ENCODE results near the gene C3.
A peak's percentile ranks its signal among the peaks of the same experiment; 100 is the strongest.

C3 gene

DNA sequence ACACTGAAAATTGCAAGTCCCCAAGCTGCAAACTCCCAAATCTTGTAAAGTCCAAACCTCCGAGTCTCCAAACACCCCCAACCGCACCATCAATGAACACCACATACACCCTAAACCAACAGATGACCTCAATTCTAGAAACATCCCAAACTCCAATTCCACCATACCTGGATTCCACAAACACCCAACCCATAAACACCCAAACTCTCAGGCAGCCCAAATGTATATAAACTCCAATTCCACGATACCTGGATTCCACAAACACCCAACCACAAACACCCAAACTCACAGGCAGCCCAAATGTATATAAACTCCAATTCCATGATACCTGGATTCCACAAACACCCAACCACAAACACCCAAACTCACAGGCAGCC, 470 bp downstream of the C3 start:
- ChIA-PET CTCF (no interaction called here), POLR2A (ENCODE audit: low non-redundant PET) (no interaction called here)
- peak overlapping the region; percentile 90 for H3K27ac ChIP-seq
- DNase-seq (ENCODE audit: low spot score), result no peak
- TF ChIP-seq, protein P1, sequence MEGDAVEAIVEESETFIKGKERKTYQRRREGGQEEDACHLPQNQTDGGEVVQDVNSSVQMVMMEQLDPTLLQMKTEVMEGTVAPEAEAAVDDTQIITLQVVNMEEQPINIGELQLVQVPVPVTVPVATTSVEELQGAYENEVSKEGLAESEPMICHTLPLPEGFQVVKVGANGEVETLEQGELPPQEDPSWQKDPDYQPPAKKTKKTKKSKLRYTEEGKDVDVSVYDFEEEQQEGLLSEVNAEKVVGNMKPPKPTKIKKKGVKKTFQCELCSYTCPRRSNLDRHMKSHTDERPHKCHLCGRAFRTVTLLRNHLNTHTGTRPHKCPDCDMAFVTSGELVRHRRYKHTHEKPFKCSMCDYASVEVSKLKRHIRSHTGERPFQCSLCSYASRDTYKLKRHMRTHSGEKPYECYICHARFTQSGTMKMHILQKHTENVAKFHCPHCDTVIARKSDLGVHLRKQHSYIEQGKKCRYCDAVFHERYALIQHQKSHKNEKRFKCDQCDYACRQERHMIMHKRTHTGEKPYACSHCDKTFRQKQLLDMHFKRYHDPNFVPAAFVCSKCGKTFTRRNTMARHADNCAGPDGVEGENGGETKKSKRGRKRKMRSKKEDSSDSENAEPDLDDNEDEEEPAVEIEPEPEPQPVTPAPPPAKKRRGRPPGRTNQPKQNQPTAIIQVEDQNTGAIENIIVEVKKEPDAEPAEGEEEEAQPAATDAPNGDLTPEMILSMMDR (conservative IDR thresholded peaks at IDR 0.05; ENCODE audit: low read depth), result no peak

DNA sequence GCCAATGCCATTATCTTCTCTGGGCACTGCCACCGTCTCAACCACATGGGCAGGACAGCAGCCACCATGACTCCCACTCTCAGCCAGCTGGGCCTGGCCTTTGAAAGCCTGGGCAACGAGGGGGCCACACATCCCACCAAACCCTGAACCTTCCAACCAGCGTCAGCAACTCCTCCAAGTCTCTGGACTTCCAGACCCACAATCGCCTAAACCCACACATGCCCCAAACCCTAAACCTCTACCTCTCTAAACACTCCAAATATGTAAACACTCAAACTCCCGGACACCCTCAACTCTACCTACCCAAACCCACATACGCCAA, 949 bp downstream of the C3 start:
- ChIA-PET POLR2A (ENCODE audit: low non-redundant PET) (no interaction called here), CTCF (no interaction called here)
- peak overlapping the region; percentile 49 for H3K27ac ChIP-seq
- TF ChIP-seq, protein P1 (conservative IDR thresholded peaks at IDR 0.05; ENCODE audit: low read depth), result no peak
- DNase-seq (ENCODE audit: low spot score), result no peak

DNA sequence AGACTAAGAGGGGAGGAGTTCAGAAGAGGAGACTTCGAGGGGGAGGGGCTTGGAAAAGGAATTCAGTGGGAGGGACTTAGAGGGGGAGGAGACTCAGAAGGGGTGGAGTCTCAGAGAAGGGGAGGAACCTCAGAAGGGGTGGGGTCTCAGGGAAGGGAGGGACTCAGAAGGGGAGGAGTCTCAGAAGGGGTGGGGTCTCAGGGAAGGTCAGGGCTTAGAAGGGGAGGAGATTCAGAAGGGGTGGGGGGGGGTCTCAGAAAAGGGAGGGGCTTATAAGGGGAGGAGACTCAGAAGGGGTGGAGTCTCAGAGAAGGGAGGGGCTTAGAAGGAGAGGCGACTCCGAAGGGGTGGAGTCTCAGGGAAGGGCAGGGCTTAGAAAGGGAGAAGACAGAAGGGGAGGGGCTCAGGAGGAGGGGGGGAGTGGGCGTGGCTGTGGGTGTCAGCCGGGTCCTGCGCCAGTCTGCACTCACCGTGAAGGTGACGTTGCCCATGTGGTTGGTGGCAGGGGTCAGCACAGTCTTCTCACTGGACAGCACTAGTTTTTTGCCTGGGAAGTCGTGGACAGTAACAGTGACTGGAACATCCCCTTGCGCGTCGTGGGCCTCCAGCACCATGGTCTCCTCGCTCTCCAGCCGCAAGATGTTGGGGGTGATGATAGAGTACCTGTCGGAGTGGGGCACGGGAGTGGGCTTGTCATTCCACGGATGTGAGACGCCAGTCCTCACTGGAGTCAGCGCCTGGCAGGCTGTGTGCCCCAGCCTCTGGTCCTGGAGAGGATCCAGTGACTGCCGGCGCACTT, 1.5 kb downstream of the C3 start:
- DNase-seq (ENCODE audit: low spot score), result peak; percentile 74
- H3K27ac ChIP-seq, result peak overlapping the region; percentile 49
- TF ChIP-seq, protein P1 (conservative IDR thresholded peaks at IDR 0.05; ENCODE audit: low read depth), result no peak
- POLR2A ChIA-PET (ENCODE audit: low non-redundant PET), result no interaction called here
- CTCF ChIA-PET, result no interaction called here

DNA sequence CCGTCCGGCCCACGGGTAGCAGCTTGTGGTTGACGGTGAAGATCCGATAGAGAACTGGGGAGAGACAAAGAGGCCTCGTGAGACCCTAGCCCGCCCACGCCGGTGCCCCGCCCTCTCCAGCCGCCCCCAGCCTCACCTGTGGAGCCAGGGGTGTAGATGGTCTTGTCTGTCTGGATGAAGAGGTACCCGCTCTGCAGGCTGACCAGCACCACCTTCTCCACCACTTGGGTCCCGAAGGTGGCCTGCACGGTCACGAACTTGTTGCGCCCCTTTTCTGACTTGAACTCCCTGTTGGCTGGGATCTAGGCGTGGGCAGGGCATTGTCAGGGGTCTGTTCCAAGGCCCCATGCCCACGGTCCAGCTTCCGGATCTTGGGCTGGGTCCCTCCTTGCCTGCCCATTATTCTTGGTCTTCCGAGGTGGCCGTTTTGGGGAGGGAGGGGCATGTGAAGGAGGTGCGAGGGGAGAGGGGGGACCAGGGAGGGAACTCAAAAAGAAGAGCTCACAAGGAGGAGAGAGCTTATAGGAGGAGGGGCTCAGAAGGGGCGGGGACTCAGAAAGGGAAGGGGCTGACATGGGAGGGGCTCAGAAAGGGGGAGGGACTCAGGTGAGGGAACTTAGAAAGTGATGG, 2.2 kb downstream of the C3 start:
- no peak for DNase-seq (ENCODE audit: low spot score)
- CTCF ChIA-PET, result no interaction called here
- 0 out of 2 replicates have a peak overlapping the region, but pooled peaks have one; percentile 9 for H3K27ac ChIP-seq
- POLR2A ChIA-PET (ENCODE audit: low non-redundant PET), result no interaction called here
- TF ChIP-seq, protein P1 (conservative IDR thresholded peaks at IDR 0.05; ENCODE audit: low read depth), result no peak

DNA sequence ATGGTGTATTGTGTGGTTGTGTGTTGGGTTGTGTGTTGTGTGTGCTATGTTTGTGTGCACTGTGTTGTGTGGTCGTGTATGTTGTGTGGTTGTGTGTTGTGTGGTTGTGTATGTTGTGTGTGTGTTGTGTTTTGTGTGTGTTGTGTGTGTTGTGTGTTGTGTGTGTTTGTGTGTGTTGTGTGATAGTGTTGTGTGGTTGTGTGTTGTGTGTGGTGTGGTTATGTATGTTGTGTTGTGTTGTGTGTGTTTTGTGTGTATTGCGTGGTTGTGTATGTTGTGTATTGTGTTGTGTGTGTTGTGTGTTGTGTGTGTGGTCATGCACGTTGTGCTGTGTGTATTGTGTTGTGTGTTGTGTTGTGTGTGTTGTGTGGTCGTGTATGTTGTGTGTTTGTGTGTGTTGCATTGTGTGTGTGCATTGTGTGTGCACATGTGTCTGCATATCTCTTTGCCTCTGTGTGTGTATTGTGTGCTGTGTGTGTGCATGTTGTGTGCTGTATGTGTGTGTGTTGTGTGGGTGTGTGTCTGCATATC, 2.9 kb downstream of the C3 start:
- ChIA-PET CTCF (no interaction called here), POLR2A (ENCODE audit: low non-redundant PET) (no interaction called here)
- DNase-seq (ENCODE audit: low spot score), result no peak
- H3K27ac ChIP-seq, result no peak overlapping the region
- TF ChIP-seq, protein P1 (conservative IDR thresholded peaks at IDR 0.05; ENCODE audit: low read depth), result no peak

DNA sequence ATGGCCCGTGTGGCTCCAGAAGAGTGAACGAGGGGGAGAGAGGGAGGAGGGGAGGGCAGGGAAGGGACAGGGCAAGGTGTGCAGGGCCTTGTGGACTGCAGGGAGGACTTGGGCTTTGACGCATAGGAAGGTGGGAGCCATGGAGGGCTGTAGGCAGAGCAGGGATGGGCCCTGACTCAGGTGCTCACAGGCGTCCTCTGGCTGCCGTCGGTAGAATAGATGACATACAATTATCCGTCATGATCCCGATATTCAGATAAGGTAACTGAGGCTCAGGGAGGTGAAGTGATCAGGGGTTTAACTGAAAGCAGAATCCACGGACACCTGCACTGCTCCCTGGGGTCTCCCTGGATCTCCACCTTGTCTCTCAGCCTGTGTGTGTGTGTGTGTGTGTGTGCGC, 3.4 kb downstream of the C3 start:
- POLR2A ChIA-PET (ENCODE audit: low non-redundant PET), result no interaction called here
- TF ChIP-seq, protein P1 (conservative IDR thresholded peaks at IDR 0.05; ENCODE audit: low read depth), result no peak
- DNase-seq (ENCODE audit: low spot score), result no peak
- H3K27ac ChIP-seq, result no peak overlapping the region
- CTCF ChIA-PET, result interaction anchor here (0.6 kb wide), 1 partner anchor 541 kb away, joined by 9 read pairs; no protein-coding TSS in a partner anchor
